Neural cell (in vitro differentiated cells): ENCODE data around the gene PCED1A. TPM values are rescaled to one million over a fixed set of nuclear protein-coding genes. Genes with fewer than 3 reads are reported as not detected.

Experiments
- H2AFZ ChIP-seq: fragments of 200-600, 300-800 bp; sonication (generic), shearing (Covaris generic); 2 replicates; pipeline ENCODE4 v1.6.0; 2014; ENCODE audit warnings: low read depth, mild to moderate bottlenecking, antibody characterized with exemption, low read length, moderate library complexity
- H3F3A ChIP-seq: fragments of 200-600 bp; shearing (Covaris generic); 2 replicates; pipeline ENCODE4 v1.6.1; 2016; ENCODE audit warnings: mild to moderate bottlenecking, moderate library complexity, mixed read lengths, antibody characterized with exemption, low read length; ENCODE audit not compliant: insufficient read depth, poor library complexity, severe bottlenecking
- H3K27ac ChIP-seq: fragments of 200-600, 300-800 bp; sonication (generic), shearing (Covaris generic); 2 replicates; pipeline ENCODE4 v1.5.1; 2014; ENCODE audit warnings: mild to moderate bottlenecking, low read length, moderate library complexity
- H3K27me3 ChIP-seq: fragments of 300-800, 200-600 bp; sonication (generic), shearing (Covaris generic); 2 replicates; pipeline ENCODE4 v1.6.0; 2014; ENCODE audit warnings: mild to moderate bottlenecking, low read depth, low read length, moderate library complexity; ENCODE audit not compliant: insufficient read depth
- H3K36me3 ChIP-seq: fragments of 300-800, 200-600 bp; sonication (generic), shearing (Covaris generic); 2 replicates; pipeline ENCODE4 v1.5.1; 2014; ENCODE audit warnings: mild to moderate bottlenecking, antibody characterized with exemption, low read length, moderate library complexity; ENCODE audit not compliant: insufficient read depth
- H3K4me2 ChIP-seq: fragments of 300-800, 200-600 bp; sonication (generic), shearing (Covaris generic); 2 replicates; pipeline ENCODE4 v1.6.0; 2014; ENCODE audit warnings: mild to moderate bottlenecking, low read length
- H3K4me3 ChIP-seq: fragments of 300-800, 200-600 bp; sonication (generic), shearing (Covaris generic); 2 replicates; pipeline ENCODE4 v1.5.1; 2014; ENCODE audit warnings: mild to moderate bottlenecking, low read length, moderate library complexity
- H3K79me2 ChIP-seq: fragments of 200-600 bp; shearing (Covaris generic); replicated peaks from 2 replicates; pipeline ENCODE4 v1.6.0; 2014; ENCODE audit warnings: mild to moderate bottlenecking, low read length, moderate library complexity; ENCODE audit not compliant: insufficient read depth
- H3K9ac ChIP-seq: fragments of 300-800, 200-600 bp; sonication (generic), shearing (Covaris generic); 2 replicates; pipeline ENCODE4 v1.6.1; 2016; ENCODE audit warnings: mild to moderate bottlenecking, low read length, mixed read lengths
- H3K9me2 ChIP-seq: fragments of 200-600 bp; shearing (Covaris generic); 2 replicates; pipeline ENCODE4 v1.6.1; 2016; ENCODE audit warnings: mild to moderate bottlenecking, low read length, mixed read lengths; ENCODE audit not compliant: insufficient read depth
- H3K9me3 ChIP-seq: fragments of 200-600, 300-800 bp; sonication (generic), shearing (Covaris generic); 2 replicates; pipeline ENCODE4 v1.6.1; 2016; ENCODE audit warnings: mild to moderate bottlenecking, mixed run types, low read length, moderate library complexity, mixed read lengths
- H4K20me1 ChIP-seq: fragments of 200-600 bp; shearing (Covaris generic); 2 replicates; pipeline ENCODE4 v1.6.1; 2016; ENCODE audit warnings: mild to moderate bottlenecking, mixed run types; ENCODE audit not compliant: insufficient read depth
- EP300 ChIP-seq: fragments of 450-650 bp; conservative IDR thresholded peaks from 2 replicates; pipeline ENCODE4 v1.6.1; 2014; ENCODE audit warnings: antibody characterized with exemption, mild to moderate bottlenecking, moderate library complexity; ENCODE audit not compliant: poor library complexity, severe bottlenecking
- EZH2 ChIP-seq: fragments of 200-600, 300-800 bp; shearing (Covaris generic), sonication (generic); IDR thresholded peaks from 2 replicates; pipeline ENCODE4 v1.6.1; 2014; ENCODE audit warnings: antibody characterized with exemption, low read length, borderline replicate concordance, mild to moderate bottlenecking; ENCODE audit not compliant: insufficient read depth, poor library complexity, severe bottlenecking
- MXI1 ChIP-seq: fragments of 450-650 bp; conservative IDR thresholded peaks from 2 replicates; pipeline ENCODE4 v1.6.1; 2014; ENCODE audit warnings: antibody characterized with exemption, mild to moderate bottlenecking; ENCODE audit not compliant: poor library complexity, severe bottlenecking
- POLR2AphosphoS5 ChIP-seq: IDR thresholded peaks from 2 replicates; pipeline ENCODE4 v1.6.1; 2012
- RAD21 ChIP-seq: fragments of 450-650 bp; conservative IDR thresholded peaks from 2 replicates; pipeline ENCODE4 v1.6.1; 2014; ENCODE audit warnings: antibody characterized with exemption, mild to moderate bottlenecking, moderate library complexity
- SMC3 ChIP-seq: fragments of 450-650 bp; conservative IDR thresholded peaks from 2 replicates; pipeline ENCODE4 v1.6.1; 2014; ENCODE audit warnings: antibody characterized with exemption, mild to moderate bottlenecking, moderate library complexity; ENCODE audit not compliant: poor library complexity
- TAF1 ChIP-seq: IDR thresholded peaks from 2 replicates; pipeline ENCODE4 v1.6.1; 2012; ENCODE audit warnings: low read depth
- polyA plus RNA-seq: library from polyadenylated mRNA; depleted of rRNA; stranded (reverse); fragments of >200 nt; gene quantifications from 2 replicates; pipeline ENCODE4 v1.2.3, GENCODE V29; 2014
- TF ChIP-seq, protein P1 (sequence below): IDR thresholded peaks from 2 replicates; pipeline ENCODE4 v1.6.1; 2012; ENCODE audit warnings: borderline replicate concordance
- TF ChIP-seq, protein P2 (sequence below): fragments of 450-650 bp; IDR thresholded peaks from 2 replicates; pipeline ENCODE4 v1.5.1; 2014; ENCODE audit warnings: antibody characterized with exemption, mild to moderate bottlenecking, moderate library complexity; ENCODE audit not compliant: poor library complexity, severe bottlenecking

The PCED1A gene
- polyA plus RNA-seq, 1 donor from 2014 or later, result 132 TPM

DNA sequence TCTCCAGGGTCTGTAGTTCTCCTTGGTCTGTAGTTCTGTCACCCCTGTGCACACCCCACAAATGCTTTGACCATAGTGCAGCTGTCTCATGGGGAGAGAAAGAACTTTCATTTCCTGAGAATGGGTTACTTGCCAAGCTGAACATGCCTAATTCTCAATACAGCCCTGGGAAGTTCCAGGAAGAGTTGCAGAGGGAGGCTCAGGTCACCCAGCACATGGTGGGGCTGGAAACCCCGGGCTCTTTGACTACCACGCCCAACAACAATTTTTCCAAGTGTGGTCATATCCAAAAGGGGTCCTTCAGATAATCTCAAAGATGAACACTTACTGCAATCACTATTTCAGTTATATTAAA, 30.6 kb upstream of the PCED1A start:
- no peaks in the 10 kb centered on the region for H3K36me3 ChIP-seq
- H4K20me1 ChIP-seq, result no peaks in the 10 kb centered on the region
- H3K9me3 ChIP-seq, result no peaks in the 10 kb centered on the region
- peaks cover 25% of the 10 kb centered on the region for H3K79me2 ChIP-seq
- no peaks in the 10 kb centered on the region for H3K9me2 ChIP-seq
- H3K27ac ChIP-seq, result no peak overlapping the region
- H3F3A ChIP-seq, result no peaks in the 10 kb centered on the region
- no peak overlapping the region for H3K4me3 ChIP-seq
- no peaks in the 10 kb centered on the region for H3K27me3 ChIP-seq
- H2AFZ ChIP-seq, result no peak overlapping the region
- H3K4me2 ChIP-seq, result no peak overlapping the region
- H3K9ac ChIP-seq, result no peak overlapping the region
- TF ChIP-seq POLR2AphosphoS5 (no peak), EP300 (no peak), SMC3 (no peak), EZH2 (no peak), RAD21 (no peak), MXI1 (no peak), TAF1 (no peak)
- TF ChIP-seq, protein P1, sequence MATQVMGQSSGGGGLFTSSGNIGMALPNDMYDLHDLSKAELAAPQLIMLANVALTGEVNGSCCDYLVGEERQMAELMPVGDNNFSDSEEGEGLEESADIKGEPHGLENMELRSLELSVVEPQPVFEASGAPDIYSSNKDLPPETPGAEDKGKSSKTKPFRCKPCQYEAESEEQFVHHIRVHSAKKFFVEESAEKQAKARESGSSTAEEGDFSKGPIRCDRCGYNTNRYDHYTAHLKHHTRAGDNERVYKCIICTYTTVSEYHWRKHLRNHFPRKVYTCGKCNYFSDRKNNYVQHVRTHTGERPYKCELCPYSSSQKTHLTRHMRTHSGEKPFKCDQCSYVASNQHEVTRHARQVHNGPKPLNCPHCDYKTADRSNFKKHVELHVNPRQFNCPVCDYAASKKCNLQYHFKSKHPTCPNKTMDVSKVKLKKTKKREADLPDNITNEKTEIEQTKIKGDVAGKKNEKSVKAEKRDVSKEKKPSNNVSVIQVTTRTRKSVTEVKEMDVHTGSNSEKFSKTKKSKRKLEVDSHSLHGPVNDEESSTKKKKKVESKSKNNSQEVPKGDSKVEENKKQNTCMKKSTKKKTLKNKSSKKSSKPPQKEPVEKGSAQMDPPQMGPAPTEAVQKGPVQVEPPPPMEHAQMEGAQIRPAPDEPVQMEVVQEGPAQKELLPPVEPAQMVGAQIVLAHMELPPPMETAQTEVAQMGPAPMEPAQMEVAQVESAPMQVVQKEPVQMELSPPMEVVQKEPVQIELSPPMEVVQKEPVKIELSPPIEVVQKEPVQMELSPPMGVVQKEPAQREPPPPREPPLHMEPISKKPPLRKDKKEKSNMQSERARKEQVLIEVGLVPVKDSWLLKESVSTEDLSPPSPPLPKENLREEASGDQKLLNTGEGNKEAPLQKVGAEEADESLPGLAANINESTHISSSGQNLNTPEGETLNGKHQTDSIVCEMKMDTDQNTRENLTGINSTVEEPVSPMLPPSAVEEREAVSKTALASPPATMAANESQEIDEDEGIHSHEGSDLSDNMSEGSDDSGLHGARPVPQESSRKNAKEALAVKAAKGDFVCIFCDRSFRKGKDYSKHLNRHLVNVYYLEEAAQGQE, result no peak
- TF ChIP-seq, protein P2, sequence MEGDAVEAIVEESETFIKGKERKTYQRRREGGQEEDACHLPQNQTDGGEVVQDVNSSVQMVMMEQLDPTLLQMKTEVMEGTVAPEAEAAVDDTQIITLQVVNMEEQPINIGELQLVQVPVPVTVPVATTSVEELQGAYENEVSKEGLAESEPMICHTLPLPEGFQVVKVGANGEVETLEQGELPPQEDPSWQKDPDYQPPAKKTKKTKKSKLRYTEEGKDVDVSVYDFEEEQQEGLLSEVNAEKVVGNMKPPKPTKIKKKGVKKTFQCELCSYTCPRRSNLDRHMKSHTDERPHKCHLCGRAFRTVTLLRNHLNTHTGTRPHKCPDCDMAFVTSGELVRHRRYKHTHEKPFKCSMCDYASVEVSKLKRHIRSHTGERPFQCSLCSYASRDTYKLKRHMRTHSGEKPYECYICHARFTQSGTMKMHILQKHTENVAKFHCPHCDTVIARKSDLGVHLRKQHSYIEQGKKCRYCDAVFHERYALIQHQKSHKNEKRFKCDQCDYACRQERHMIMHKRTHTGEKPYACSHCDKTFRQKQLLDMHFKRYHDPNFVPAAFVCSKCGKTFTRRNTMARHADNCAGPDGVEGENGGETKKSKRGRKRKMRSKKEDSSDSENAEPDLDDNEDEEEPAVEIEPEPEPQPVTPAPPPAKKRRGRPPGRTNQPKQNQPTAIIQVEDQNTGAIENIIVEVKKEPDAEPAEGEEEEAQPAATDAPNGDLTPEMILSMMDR, result no peak

DNA sequence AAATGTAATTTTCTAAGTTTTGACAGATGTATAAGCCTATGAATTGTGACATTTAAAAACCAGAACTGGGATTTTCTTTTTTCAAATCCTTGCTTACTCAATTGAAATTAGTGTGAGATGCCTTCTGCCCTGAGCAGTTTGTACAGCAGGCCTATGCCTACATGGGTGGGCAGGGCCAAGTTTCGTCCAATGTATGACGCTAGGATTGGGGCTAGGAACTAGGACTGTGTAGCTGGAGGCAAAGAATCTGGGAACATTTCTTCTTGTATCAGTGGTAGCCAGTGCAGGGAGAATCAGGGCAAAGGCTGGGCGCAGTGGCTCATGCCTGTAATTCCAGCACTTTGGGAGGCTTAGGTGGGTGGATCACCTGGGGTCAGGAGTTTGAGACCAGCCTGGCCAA, 28.9 kb upstream of the PCED1A start:
- Histone ChIP-seq H3F3A (no peaks in the 10 kb centered on the region), H3K27ac (no peak overlapping the region)

More for the DNA sequence above, 28.9 kb upstream of the PCED1A start:
- Histone ChIP-seq H3K4me3 (no peak overlapping the region), H3K9me3 (no peaks in the 10 kb centered on the region), H3K36me3 (no peaks in the 10 kb centered on the region), H3K27me3 (no peaks in the 10 kb centered on the region), H3K4me2 (no peak overlapping the region), H3K9ac (no peak overlapping the region), H3K9me2 (no peaks in the 10 kb centered on the region), H3K79me2 (peaks cover 8% of the 10 kb centered on the region), H4K20me1 (no peaks in the 10 kb centered on the region), H2AFZ (no peak overlapping the region)
- no peak for TF ChIP-seq MXI1
- no peak for TF ChIP-seq EP300
